ENCODE measurements around the gene ELAPOR1. TPM values are rescaled to one million over a fixed set of nuclear protein-coding genes. Genes with fewer than 3 reads are reported as not detected.

The ELAPOR1 gene
- total RNA-seq, 1 donor from 2014 or later: 0.25 TPM

- no peak for DNase-seq (ENCODE audit: extremely low spot score in 2 of 2)
- Histone ChIP-seq H3K4me1 (peaks cover 14% of the 10 kb centered on the region), H3K36me3 (no peaks in the 10 kb centered on the region), H3K27ac (no peak overlapping the region), H3K9me3 (no peaks in the 10 kb centered on the region), H3K27me3 (no peaks in the 10 kb centered on the region), H3K4me3 (no peak overlapping the region)
- intact Hi-C loops (cut with DNase I): loop anchor here (5.0 kb wide), 1 partner anchor 366 kb away; no protein-coding TSS in a partner anchor
- TF ChIP-seq POLR2A (IDR thresholded peaks at IDR 0.05): no peak
These were observed 4.2 kb downstream of the ELAPOR1 start for GRCh38 chr1:109118089-109118488.

GRCh38 chr1:109120356-109120755 lies 6.4 kb downstream of the ELAPOR1 start:
- no peaks in the 10 kb centered on the region for H3K27me3 ChIP-seq
- no peak overlapping the region for H3K27ac ChIP-seq
- H3K4me3 ChIP-seq: no peak overlapping the region
- TF ChIP-seq CTCF (IDR thresholded peaks at IDR 0.05) (no peak), POLR2AphosphoS5 (IDR thresholded peaks at IDR 0.05; ENCODE audit: insufficient read depth in 1 of 2, low read depth in 1 of 2) (no peak), POLR2A (IDR thresholded peaks at IDR 0.05) (no peak)
- H3K4me1 ChIP-seq: no peaks in the 10 kb centered on the region
- intact Hi-C loops (cut with DNase I): no loop called here
- no peaks in the 10 kb centered on the region for H3K36me3 ChIP-seq
- no peak for DNase-seq (ENCODE audit: extremely low spot score in 2 of 2)
- no peaks in the 10 kb centered on the region for H3K9me3 ChIP-seq

- no peak for DNase-seq (ENCODE audit: extremely low spot score in 2 of 2)
- intact Hi-C loops (cut with DNase I): no loop called here
- H3K36me3 ChIP-seq: no peaks in the 10 kb centered on the region
- H3K27me3 ChIP-seq: no peaks in the 10 kb centered on the region
- no peak for TF ChIP-seq CTCF (IDR thresholded peaks at IDR 0.05)
- no peak for TF ChIP-seq POLR2A (IDR thresholded peaks at IDR 0.05)
- TF ChIP-seq POLR2AphosphoS5 (IDR thresholded peaks at IDR 0.05; ENCODE audit: insufficient read depth in 1 of 2, low read depth in 1 of 2): no peak
- no peaks in the 10 kb centered on the region for H3K9me3 ChIP-seq
- no peaks in the 10 kb centered on the region for H3K4me1 ChIP-seq
- H3K27ac ChIP-seq: no peak overlapping the region
- H3K4me3 ChIP-seq: no peak overlapping the region
These were observed 17.1 kb downstream of the ELAPOR1 start for GRCh38 chr1:109131059-109131458.

- no peak for DNase-seq (ENCODE audit: extremely low spot score in 2 of 2)
- no peaks in the 10 kb centered on the region for H3K4me1 ChIP-seq
- H3K9me3 ChIP-seq: no peaks in the 10 kb centered on the region
- intact Hi-C loops (cut with DNase I): no loop called here
- H3K4me3 ChIP-seq: no peak overlapping the region
- H3K27ac ChIP-seq: no peak overlapping the region
- H3K36me3 ChIP-seq: no peaks in the 10 kb centered on the region
- no peaks in the 10 kb centered on the region for H3K27me3 ChIP-seq
- TF ChIP-seq POLR2A (IDR thresholded peaks at IDR 0.05) (no peak), CTCF (IDR thresholded peaks at IDR 0.05) (no peak), POLR2AphosphoS5 (IDR thresholded peaks at IDR 0.05; ENCODE audit: insufficient read depth in 1 of 2, low read depth in 1 of 2) (no peak)
These were observed 17.9 kb downstream of the ELAPOR1 start for GRCh38 chr1:109131800-109132199.

- TF ChIP-seq POLR2A (IDR thresholded peaks at IDR 0.05): no peak
- TF ChIP-seq CTCF (IDR thresholded peaks at IDR 0.05): no peak
- no peak for TF ChIP-seq POLR2AphosphoS5 (IDR thresholded peaks at IDR 0.05; ENCODE audit: insufficient read depth in 1 of 2, low read depth in 1 of 2)
These were observed 19.2 kb downstream of the ELAPOR1 start for GRCh38 chr1:109133002-109133706.

More at GRCh38 chr1:109133002-109133706, 19.2 kb downstream of the ELAPOR1 start:
- intact Hi-C loops (cut with DNase I): no loop called here
- H3K27ac ChIP-seq: no peak overlapping the region
- H3K36me3 ChIP-seq: no peaks in the 10 kb centered on the region
- no peak overlapping the region for H3K4me3 ChIP-seq
- no peaks in the 10 kb centered on the region for H3K4me1 ChIP-seq
- no peaks in the 10 kb centered on the region for H3K9me3 ChIP-seq
- H3K27me3 ChIP-seq: no peaks in the 10 kb centered on the region
- DNase-seq (ENCODE audit: extremely low spot score in 2 of 2): no peak
